ENCODE data around the gene CKAP2. TPM values are rescaled to one million over a fixed set of nuclear protein-coding genes. Genes with fewer than 3 reads are reported as not detected.
"Not testable (repeated sequence)": the region's sequence is repeated elsewhere in the genome, so short reads cannot be mapped to it uniquely, and the experiment has no call there.

The CKAP2 gene
- total RNA-seq, 1 experiment from 2014 or later, result 56.0 TPM

DNA sequence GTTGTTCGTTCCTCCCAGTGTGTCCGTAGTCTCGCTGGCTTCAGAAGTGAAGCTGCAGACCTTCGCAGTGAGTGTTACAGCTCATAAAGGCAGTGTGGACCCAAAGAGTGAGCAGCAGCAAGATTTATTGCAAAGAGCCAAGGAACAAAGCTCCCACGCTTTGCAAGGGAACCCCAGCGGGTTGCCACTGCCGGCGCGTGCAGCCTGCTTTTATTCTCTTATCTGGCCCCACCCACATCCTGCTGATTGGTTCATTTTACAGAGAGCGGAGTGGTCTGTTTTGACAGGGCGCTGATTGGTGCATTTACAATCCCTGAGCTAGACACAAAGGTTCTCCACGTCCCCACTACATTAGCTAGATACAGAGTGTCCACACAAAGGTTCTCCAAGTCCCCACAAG lies 47.8 kb upstream of the CKAP2 start:
- not testable (repeated sequence) for ATAC-seq; DNase-seq (ENCODE audit: low spot score); H3K4me3 Mint-ChIP-seq; H3K27ac Mint-ChIP-seq; H3K36me3 Mint-ChIP-seq; H3K9me3 Mint-ChIP-seq
- H3K4me1 Mint-ChIP-seq, result peaks cover 15% of the 10 kb centered on the region
- peak; percentile 64 for TF ChIP-seq NFYB (CRISPR knock-in tag; conservative IDR thresholded peaks at IDR 0.05; ENCODE audit: low read depth)
- peaks cover 44% of the 10 kb centered on the region for H3K27me3 Mint-ChIP-seq (ENCODE audit: low read depth)
- ChIA-PET CTCF (interaction anchor here (0.6 to 5.8 kb wide), 3 partner anchors 41 to 46 kb away, joined by 4 to 35 read pairs (median 4); partner anchors contain the start of gene VPS36), POLR2A (interaction anchor here (1.3 kb wide), 1 partner anchor 43 kb away, joined by 4 read pairs; the partner anchor contains the start of gene VPS36)

DNA sequence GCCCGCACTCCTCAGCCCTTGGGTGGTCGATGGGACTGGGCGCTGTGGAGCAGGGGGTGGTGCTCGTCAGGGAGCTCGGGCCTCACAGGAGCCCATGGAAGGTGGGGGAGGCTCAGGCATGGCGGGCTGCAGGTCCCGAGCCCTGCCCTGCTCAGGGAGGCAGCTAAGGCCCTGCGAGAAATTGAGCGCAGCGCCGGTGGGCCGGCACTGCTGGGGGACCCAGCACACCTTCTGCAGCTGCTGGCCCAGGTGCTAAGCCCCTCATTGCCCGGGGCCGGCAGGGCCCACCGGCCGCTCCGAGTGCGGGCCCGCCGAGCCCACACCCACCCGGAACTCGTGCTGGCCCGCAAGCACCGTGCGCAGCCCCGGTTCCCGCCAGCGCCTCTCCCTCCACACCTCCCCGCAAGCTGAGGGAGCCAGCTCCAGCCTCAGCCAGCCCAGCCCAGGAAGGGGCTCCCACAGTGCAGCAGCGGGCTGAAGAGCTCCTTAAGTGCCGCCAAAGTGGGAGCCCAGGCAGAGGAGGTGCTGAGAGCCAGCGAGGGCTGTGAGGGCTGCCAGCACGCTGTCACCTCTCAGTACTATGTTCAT lies 47.1 kb upstream of the CKAP2 start:
- not testable (repeated sequence) for H3K27ac Mint-ChIP-seq, H3K4me3 Mint-ChIP-seq, H3K9me3 Mint-ChIP-seq, H3K36me3 Mint-ChIP-seq, ATAC-seq
- ChIA-PET POLR2A (interaction anchor here (1.3 kb wide), 1 partner anchor 42 kb away, joined by 4 read pairs; the partner anchor contains the start of gene VPS36), CTCF (interaction anchor here (0.6 to 5.8 kb wide), 3 partner anchors 40 to 47 kb away, joined by 4 to 35 read pairs (median 4); partner anchors contain the start of gene VPS36)
- DNase-seq (ENCODE audit: low spot score), result peak; percentile 44
- H3K4me1 Mint-ChIP-seq, result peaks cover 15% of the 10 kb centered on the region
- TF ChIP-seq AFF4 (CRISPR knock-in tag; IDR thresholded peaks at IDR 0.05; ENCODE audit: borderline replicate concordance), result 0 out of 2 replicates have a peak, but pooled peaks have one; percentile 43
- H3K27me3 Mint-ChIP-seq (ENCODE audit: low read depth), result peaks cover 37% of the 10 kb centered on the region

DNA sequence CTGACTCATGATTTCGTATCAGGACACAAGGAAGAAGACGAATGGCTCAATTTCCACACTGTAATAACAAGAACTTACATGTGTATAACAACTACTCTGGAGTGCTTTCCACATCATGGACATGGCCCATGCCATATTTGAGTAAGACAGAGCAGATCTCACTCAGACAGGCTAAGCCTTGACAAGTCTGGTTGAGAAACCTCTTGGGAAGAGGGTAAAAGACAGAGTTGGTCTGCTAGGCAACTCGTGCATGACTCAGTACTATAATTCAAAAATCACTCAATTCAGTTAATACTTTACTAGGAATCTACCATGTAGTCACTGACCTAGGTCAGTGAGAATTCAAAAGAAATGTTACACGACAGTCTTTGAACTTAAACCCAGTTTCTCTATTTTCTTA lies 43.6 kb upstream of the CKAP2 start:
- no peak overlapping the region for H3K27ac Mint-ChIP-seq
- H3K9me3 Mint-ChIP-seq, result no peaks in the 10 kb centered on the region
- TF ChIP-seq, protein P1, sequence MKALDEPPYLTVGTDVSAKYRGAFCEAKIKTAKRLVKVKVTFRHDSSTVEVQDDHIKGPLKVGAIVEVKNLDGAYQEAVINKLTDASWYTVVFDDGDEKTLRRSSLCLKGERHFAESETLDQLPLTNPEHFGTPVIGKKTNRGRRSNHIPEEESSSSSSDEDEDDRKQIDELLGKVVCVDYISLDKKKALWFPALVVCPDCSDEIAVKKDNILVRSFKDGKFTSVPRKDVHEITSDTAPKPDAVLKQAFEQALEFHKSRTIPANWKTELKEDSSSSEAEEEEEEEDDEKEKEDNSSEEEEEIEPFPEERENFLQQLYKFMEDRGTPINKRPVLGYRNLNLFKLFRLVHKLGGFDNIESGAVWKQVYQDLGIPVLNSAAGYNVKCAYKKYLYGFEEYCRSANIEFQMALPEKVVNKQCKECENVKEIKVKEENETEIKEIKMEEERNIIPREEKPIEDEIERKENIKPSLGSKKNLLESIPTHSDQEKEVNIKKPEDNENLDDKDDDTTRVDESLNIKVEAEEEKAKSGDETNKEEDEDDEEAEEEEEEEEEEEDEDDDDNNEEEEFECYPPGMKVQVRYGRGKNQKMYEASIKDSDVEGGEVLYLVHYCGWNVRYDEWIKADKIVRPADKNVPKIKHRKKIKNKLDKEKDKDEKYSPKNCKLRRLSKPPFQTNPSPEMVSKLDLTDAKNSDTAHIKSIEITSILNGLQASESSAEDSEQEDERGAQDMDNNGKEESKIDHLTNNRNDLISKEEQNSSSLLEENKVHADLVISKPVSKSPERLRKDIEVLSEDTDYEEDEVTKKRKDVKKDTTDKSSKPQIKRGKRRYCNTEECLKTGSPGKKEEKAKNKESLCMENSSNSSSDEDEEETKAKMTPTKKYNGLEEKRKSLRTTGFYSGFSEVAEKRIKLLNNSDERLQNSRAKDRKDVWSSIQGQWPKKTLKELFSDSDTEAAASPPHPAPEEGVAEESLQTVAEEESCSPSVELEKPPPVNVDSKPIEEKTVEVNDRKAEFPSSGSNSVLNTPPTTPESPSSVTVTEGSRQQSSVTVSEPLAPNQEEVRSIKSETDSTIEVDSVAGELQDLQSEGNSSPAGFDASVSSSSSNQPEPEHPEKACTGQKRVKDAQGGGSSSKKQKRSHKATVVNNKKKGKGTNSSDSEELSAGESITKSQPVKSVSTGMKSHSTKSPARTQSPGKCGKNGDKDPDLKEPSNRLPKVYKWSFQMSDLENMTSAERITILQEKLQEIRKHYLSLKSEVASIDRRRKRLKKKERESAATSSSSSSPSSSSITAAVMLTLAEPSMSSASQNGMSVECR (CRISPR knock-in tag; IDR thresholded peaks at IDR 0.05; ENCODE audit: borderline replicate concordance), result no peak
- H3K27me3 Mint-ChIP-seq (ENCODE audit: low read depth), result peaks cover 10% of the 10 kb centered on the region
- POLR2A ChIA-PET, result no interaction called here
- peaks cover 10% of the 10 kb centered on the region for H3K36me3 Mint-ChIP-seq
- H3K4me1 Mint-ChIP-seq, result no peaks in the 10 kb centered on the region
- H3K4me3 Mint-ChIP-seq, result no peak overlapping the region
- ATAC-seq (no peak), DNase-seq (ENCODE audit: low spot score) (no peak)
- CTCF ChIA-PET, result no interaction called here

DNA sequence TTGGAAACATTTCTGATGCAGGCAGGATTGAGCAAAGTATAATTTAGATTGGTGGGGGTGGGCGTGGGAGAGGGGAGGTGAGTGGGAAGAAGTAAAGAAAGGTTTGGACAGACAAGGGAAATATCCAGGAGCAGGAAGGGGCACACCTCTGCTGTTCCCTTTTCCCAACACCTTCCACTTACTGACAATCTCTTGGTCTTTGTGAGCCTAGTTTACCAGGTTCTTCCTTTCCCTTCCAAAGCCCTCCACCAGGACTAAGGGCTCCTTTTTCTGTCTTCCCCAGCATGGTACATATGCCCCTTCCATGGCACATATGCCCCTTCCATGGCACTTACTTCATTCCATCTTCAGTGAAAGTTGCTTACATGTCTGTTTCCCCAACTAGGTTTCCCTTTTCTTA lies 43.1 kb upstream of the CKAP2 start:
- Mint-ChIP-seq H3K27ac (no peak overlapping the region), H3K27me3 (ENCODE audit: low read depth) (peaks cover 5% of the 10 kb centered on the region), H3K4me3 (no peak overlapping the region), H3K36me3 (peaks cover 13% of the 10 kb centered on the region), H3K4me1 (no peaks in the 10 kb centered on the region), H3K9me3 (no peaks in the 10 kb centered on the region)
- ChIA-PET CTCF (no interaction called here), POLR2A (no interaction called here)
- ATAC-seq (no peak), DNase-seq (ENCODE audit: low spot score) (no peak)
- TF ChIP-seq ELF4 (CRISPR knock-in tag; IDR thresholded peaks at IDR 0.05; ENCODE audit: low read depth), result no peak
- TF ChIP-seq HMGA2 (CRISPR knock-in tag; IDR thresholded peaks at IDR 0.05), result no peak
- no peak for TF ChIP-seq NR2C2 (CRISPR knock-in tag; IDR thresholded peaks at IDR 0.05)
- TF ChIP-seq GABPB1 (CRISPR knock-in tag; IDR thresholded peaks at IDR 0.05), result no peak
- TF ChIP-seq, protein P2, sequence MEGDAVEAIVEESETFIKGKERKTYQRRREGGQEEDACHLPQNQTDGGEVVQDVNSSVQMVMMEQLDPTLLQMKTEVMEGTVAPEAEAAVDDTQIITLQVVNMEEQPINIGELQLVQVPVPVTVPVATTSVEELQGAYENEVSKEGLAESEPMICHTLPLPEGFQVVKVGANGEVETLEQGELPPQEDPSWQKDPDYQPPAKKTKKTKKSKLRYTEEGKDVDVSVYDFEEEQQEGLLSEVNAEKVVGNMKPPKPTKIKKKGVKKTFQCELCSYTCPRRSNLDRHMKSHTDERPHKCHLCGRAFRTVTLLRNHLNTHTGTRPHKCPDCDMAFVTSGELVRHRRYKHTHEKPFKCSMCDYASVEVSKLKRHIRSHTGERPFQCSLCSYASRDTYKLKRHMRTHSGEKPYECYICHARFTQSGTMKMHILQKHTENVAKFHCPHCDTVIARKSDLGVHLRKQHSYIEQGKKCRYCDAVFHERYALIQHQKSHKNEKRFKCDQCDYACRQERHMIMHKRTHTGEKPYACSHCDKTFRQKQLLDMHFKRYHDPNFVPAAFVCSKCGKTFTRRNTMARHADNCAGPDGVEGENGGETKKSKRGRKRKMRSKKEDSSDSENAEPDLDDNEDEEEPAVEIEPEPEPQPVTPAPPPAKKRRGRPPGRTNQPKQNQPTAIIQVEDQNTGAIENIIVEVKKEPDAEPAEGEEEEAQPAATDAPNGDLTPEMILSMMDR (IDR thresholded peaks at IDR 0.05), result no peak
- no peak for TF ChIP-seq FOXP1 (CRISPR knock-in tag; IDR thresholded peaks at IDR 0.05; ENCODE audit: borderline replicate concordance)
- TF ChIP-seq ZNF232 (CRISPR knock-in tag; IDR thresholded peaks at IDR 0.05), result no peak
- TF ChIP-seq SMAD4 (CRISPR knock-in tag; IDR thresholded peaks at IDR 0.05), result no peak
- TF ChIP-seq ETV6 (CRISPR knock-in tag; IDR thresholded peaks at IDR 0.05), result no peak
- no peak for TF ChIP-seq SOX15 (CRISPR knock-in tag; IDR thresholded peaks at IDR 0.05)
- no peak for TF ChIP-seq TEAD1 (CRISPR knock-in tag; IDR thresholded peaks at IDR 0.05)
- TF ChIP-seq PRDM15 (CRISPR knock-in tag; IDR thresholded peaks at IDR 0.05), result no peak
